Lung microvascular endothelial cell (primary cell): Measurements from ENCODE around the gene SLAMF6. TPM values are rescaled to one million over a fixed set of nuclear protein-coding genes. Genes with fewer than 3 reads are reported as not detected.

Source experiments
- DNase-seq, 2 donors: peaks; one replicate each; pipeline versions ENCODE4 v3.0.0 to v3.0.0-alpha.2; 2010; ENCODE audit warnings: low read depth in 2 of 2
- total RNA-seq: library from RNA; depleted of rRNA; stranded (reverse); fragments of >200 nt; gene quantifications from 2 replicates; pipeline ENCODE4 v1.2.1, GENCODE V29; 2014

Gene SLAMF6
- total RNA-seq, 1 donor from 2014 or later, result not detected

DNA sequence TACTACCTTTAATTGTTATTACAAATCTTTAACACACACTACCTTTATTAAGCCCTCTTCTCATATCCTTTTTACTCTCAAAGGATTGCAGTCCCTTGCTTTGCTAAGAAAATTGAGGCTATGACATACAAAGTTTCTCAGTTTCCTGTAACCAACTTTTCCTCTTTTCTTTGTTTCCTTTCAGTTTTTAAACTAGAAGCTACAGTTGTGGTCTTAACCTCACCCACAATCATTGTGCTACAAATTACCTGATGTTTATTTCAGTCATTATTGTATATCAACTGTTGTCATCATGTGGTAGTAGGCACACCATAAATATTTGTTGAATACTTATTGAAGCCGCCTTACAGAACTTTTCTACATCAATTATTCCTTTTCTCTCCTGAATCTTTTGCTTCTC is 51.8 kb downstream of the SLAMF6 start:
- no peak for DNase-seq

DNA sequence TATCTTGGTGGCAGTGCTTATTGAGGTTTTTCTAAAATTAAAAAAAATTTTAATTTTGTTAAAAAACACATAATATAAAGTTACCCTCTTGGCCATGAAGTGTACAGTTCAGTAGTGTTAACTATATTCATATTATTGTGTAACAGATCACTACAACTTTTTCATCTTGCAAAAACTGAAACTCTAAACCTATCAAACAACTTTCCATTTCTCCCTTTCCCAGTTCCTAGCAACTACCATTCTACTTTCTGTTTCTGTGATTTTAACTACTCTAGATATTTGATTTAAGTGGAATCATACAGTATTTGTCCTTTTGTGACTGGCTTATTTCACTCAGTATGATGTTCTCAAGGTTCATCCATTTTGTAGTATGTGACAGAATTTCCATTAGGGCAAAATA is 55.5 kb downstream of the SLAMF6 start:
- no peak for DNase-seq

DNA sequence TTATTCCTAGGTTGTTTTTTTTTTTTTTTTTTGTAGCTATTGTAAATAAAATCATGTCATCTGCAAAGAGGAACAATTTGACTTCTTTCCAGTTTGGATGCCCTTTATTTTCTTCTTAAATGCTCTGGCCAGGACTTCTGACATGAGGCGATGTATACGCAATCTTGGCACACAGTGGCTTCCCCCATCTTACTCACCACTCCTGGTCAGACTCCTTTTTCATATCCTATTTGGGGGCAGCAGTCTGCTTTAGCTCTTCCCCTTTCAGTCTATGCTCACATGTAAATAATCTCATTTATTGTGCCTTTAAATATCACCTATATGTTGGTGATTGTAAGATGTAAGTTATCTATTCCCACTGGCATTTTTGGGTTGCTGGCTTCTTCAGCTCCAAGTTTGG is 56.1 kb downstream of the SLAMF6 start:
- DNase-seq, result no peak

DNA sequence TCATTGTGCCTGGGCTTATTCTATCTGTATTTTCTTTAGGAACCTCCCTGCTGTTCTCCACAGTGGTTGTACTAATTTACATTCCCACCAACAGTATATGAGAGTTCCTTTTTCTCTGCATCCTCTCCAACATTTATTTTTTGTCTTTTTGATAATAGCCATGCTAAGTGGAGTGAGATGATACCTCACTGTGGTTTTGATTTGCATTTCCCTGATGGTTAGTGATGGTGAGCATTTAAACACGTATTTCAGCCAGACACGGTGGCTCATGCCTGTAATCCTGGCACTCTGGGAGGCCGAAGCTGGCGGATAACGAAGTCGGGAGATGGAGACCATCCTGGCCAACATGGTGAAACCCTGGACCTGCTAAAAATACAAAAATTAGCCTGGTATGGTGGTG is 57.9 kb downstream of the SLAMF6 start:
- DNase-seq, result no peak

DNA sequence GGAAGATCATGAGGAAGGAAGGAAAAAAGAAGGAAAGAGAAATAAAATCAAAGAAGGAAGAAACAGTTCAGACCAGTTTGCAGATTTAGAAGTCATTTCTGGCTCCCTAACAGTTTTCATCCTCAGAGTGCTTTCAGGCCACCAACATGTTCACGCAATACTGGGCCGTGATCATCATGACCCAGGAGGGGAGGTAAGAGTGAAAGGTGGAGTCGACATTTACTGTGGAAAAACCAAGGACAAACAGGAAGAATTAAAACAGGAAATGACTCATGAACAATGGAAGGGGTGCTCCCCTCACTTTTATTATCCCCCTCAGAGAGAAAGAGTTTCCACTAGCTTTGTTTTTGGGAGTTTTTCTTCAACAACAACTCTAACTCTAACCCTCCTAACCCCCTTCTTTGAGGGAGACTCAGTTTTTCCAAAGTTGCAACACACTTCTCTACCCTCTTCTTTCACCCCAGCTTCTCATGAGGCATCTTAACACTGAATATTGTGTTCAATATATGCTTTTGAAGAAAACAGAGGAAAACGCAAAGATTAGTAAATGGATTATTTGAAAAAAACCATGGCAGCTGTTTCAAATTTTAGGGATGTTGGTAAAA is 62.3 kb downstream of the SLAMF6 start:
- DNase-seq, result peak in 1 of 2 donors; percentile 47

DNA sequence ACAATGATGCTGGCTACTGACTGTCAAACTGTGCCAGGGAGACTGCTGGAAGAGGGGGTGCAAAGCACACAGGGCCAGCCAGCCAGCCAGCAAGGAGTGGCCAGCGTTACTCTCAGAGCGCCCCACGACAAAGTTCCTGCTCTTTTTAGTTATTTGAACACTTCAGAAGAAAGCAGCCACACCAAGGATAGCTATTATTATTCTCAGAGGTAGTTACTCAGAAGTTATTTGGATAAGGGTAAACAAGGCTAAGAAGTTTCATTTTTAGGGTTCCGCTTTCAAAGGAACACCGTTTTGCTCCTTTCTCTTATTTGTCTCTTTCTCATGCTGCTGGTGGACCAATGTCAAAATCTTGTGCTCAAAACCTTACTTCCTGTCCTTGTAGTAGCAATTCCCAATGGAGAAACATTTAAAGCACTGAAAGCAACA is 62.8 kb downstream of the SLAMF6 start:
- DNase-seq, result no peak

DNA sequence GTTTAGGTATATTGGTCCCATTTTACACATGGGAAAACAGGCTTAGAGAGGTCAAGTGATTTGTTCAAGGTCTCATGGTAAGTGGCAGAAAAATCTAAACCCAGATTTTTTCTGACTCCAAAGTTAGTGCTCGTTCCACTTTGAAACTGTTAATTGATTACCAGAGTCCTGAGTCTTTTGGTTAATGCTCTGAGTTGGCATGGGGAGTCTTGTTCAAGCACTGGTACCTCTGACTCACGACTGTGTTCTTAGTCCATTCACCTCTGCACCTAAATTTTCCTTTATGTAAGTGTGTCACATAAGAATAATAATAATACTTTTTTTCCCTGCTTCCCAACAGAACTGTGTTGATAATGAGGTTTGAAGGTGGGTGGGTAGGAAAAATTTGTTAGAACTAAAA is 63.4 kb downstream of the SLAMF6 start:
- no peak for DNase-seq

DNA sequence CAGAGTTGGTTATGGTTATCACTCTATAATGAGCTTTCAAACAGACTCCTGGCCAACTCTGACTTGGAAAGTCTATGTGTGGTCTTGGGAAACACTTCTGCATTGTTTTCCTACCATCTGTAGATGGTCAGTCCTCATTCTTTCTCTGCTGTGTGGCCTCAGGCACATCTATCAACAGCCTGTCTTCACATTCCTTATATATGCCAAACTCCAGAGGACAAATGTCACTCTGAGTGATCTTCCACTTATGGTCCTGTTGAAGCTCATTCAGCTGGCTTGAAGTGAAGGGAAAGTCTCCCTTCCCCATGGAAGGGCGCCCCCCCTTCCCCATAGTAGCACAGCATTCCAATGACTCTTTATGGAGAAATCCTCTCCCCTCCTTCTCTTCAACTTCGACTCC is 64.0 kb downstream of the SLAMF6 start:
- DNase-seq, result no peak

DNA sequence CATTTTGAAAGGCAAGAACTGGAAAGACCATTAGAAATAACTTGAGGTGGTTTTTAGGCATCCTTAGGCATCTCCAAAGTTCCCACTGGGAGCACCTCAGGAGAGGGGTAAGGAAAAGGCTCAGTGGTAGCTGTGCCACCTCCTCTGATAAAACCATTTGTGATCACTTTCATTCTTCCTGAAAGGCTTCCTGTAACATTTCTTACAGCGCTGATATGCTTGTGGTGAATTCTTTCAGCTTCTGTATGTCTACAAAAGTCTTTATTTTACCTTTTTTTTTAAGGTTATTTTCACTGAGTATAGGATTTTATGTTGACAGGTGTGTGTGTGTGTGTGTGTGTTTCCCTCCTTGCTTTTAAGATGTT is 67.9 kb downstream of the SLAMF6 start:
- no peak for DNase-seq

DNA sequence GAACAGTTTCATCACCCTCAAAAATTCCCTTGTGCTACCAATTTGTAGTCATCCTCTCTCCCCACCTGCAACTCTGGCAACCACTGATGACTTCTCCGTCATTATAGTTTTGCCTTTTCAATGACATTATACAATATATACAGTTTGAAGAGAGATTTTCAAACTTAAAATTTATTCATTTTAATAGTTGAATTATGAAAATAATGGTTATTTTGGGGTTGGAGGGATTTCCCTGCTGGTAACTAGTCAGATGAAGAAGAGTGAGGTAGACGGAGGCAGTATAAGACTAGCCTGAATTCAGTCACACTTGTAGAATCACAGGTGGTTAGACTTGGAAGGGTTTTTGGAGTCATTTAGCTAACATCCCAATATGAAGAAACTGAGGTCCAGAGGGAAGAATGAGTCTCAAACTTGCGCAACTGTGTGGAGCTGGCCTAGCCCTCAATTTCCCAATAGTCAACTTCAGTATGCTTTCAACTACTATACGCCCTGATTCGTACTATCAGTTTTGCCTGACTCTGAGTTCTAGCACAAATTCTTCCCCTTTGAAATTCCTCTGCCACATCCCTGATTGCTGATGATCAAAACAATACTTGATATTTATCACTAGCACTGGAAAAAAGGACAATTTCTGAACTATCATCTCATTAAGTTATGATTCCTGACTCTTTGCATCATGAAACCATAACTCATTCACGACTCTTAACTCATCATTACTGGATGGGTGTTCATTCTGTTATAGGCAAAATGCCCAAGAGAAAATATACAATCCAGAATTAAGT is 68.5 kb downstream of the SLAMF6 start:
- no peak for DNase-seq

DNA sequence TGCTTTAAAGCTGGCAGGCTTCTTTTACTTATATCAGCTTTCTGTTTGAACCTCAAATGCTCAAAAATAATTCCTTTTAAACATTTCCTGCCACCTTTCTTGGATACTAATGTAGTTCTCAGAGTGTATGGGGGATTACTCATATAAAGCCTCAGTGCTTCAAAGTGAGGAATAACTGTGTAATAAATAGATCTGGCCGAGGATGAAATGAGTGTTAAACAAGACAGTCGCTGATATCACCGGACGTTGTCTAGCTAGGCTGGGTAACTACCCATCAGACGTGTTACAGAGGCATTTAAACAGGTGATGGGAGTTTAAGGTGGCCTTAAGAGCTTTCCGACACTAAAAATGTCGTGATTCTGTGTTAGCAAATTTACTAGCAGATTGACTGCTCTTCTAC is 69.6 kb downstream of the SLAMF6 start:
- DNase-seq, result no peak

DNA sequence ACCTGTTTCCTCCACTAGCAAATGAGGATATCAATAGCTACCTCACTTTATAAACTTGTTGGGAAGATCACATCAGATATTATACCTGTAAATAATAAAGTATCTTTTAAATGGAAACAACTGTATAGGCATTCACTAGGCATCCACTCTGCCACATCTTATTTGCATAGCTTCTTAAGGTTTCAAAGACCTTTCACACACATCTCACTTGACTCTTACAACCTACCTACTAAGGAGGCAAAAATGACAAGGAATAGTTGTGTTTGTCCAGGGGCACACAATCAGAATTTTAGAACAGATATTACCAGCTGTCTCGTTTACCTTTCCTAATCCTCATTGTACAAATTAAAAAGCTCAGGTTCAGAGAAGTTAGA is 71.2 kb downstream of the SLAMF6 start:
- no peak for DNase-seq

DNA sequence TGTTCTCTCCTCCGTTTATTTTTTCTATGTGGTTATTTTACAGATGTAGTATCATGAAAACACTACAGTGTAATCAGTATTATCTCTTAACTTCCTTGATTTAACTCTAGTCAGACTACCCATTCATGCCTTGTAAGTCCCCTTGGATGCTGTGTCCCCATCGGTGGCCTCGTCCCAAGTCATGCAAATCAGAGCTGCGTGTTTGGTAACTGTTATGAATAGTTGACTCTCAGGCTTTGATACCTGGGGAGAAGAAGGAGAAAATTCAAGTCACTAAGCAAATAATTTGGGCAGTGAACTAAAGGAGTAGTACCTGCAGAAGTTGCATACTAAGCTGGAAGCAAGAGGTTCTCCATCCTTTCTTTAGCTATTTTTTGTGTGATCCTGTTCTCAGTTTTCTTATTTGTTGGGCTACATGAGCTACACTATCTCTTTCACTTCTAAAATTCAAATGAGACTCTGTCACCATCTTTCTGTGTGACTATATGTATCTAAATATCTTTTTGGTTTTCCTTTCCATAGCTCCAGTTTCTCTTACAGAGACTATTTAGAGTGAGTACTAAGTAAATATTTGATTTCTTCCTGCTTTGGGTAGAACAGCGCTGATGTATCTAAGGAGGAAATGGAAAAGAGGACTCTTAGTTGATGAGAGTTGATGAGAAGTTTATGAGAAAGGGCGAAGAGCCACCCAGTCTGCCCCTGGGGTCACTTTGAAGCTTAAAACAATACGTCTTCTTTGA is 71.8 kb downstream of the SLAMF6 start:
- no peak for DNase-seq

DNA sequence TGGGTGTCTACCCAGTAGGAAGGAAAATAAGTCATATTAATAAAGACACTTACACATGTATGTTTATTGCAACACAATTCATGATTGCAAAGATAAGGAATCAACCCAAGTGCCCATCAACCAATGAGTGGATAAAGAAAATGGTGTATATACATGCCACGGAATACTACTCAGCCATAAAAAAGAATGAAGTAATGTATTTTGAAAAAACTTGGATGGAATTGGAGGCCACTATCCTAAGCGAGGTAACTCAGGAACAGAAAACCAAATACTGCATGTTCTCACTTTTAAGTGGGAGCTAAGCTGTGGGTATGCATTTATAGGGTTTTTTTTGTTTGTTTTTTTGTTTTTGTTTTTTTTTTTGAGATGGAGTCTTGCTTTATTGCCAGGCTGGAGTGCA is 73.6 kb downstream of the SLAMF6 start:
- no peak for DNase-seq

DNA sequence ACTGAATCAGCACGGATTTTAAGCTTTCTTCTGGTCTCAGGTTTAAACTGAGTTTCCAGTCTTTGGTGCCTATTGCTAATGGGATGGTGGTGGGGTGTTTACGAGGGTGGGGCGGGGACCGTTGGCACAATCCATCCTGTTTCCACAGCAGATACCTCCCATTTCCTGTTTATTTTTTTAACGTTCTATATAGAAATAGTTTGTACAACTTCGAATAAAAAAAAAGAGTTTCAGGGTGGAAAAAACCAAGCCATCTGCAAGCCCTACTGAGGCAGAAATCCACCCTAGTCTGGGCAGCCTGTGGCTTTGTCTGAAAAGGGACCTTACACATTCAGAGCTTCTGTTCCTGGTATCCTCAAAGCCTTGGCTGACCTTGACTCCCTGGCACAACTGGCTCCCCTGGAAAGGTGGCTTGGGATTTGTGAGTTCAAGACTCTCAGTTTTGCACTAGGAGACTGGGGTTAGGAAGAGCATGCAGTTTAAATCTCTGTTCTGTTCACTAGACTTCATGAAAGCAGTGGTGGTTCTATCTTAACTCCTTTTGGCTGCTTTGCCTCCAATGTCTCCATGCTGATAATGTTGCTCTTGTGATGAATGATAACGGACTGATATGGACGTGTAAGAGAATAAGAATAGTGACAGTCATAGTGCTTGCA is 76.0 kb downstream of the SLAMF6 start:
- no peak for DNase-seq

DNA sequence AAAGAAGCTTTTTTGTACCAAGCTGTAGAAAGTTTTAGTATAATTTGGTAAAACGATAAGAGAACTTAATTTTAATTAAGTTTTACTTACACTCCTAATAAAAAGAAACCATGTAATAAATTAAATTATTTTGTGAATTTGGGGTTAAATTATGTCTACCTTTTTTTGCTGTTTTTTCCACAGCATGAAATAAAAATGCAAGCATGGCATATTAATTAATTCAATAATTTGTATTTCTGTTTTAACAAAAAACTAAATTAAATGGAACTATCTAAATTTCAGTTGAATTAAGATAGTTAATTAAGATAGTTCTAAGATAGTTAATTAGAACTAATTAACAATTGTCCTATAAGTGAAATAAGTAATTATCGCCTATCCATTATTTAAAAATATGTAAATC is 83.3 kb downstream of the SLAMF6 start:
- DNase-seq, result no peak

DNA sequence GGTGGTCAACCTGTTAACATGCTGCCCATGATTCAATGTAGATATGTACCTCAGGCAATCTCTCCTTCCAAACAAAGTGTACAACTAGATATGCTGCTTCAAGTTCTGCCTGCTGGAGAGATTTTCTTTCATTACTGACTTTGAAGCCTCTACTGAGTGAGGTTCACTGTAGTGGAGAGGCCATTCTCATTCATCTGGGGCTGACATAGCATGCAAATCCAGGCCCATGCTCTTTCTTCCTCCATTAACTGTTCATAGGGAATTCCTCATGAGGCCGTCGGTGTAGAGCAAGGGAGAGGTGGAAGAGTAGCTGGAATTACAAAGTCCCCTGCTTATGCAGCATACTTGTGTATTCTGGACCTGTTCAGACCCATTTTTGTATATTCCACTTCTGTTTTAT is 84.1 kb downstream of the SLAMF6 start:
- no peak for DNase-seq

DNA sequence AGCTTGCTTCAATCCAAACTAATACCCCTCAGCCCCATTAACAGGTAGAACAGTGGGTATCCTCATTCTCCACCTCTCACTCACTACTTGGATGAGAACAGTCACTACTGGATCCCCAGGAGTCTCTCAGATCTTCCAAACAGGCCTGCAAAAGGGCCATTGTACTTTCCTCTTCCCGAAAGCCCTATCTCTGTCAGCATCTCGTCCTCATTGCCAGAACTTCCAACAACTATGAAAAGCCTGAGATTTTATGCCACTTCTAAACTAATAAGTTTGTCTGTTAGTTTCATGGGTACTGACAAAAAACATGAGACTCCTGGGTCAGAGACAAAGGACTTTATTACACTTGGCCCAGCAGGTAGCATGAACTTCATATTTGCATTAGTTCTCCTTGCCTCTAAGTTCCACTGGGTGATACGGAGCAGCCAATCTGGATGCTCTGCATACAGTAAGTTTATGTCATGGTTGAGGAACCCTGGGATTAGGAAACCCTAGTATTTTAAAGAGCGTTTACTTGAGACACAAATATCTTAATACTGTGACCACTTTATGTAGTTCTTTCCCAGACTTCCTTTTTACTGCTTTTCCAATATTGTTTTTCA is 84.6 kb downstream of the SLAMF6 start:
- no peak for DNase-seq

DNA sequence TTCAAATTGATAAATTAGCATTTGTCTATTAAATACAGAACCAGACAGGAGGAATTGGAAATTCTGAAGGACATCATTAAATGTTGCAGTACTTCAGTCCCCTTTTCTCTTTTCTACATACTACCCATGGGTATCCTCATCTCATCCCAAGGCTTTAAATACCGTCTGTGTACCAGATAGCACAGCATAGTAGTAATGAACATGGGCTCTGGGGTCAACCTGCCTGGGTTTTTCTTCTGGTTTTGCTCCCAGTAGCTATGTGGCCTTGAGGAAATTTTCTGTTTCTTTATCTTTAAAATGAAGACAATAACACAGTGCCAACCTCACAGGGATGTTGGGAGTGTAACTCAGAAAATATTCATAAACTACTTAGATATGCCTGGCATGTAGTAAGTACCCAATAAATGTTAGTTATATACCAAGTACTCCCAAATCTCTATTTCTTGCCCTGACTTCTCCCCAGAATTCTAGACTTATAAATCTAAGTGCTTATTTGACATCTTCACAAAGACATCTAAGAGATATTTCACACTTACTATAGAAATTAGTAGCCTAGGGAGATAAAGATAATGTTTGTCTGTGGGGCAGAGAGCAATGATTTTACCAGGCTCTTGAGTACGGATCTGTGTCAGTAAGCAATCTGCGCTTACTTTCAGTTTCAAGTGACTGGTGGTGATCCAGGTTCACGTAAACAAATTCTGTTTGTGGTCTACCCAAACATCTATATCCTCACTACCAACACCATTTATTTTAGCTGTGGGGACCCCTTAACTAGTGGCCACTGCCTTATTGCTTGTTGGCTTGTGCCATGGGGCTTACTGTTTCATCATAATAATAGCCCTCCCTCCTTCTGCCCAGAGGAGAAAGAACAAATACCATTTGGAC is 85.4 kb downstream of the SLAMF6 start:
- DNase-seq, result peak in 1 of 2 donors; percentile 11

DNA sequence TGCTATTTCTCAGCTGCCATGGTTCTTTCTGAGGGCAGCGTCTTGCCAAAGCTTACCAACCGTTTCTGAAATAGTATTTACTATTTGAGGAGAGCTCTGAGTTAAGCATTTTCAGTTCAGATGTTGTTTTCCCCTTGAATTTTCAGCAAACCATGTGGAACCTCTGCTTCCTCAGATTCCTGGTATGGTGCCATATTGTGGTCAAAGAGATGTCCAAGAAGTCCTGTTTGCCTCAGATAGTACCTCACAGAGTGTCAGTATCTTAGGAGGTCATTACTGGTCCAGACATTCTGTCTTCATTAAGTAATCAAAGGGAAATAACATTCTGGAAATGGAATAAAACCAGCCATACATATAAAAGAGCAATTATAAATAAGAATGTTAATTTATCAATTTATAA is 86.1 kb downstream of the SLAMF6 start:
- no peak for DNase-seq
